OCI-LY1 (cell line): Measurements from ENCODE around the gene SYNDIG1.

Experiments used
- CTCF ChIP-seq: fragments of 200-600 bp; sonication (generic), shearing (Covaris generic); IDR thresholded peaks from 2 replicates; pipeline ENCODE4 v1.5.1; 2017; ENCODE audit warnings: mild to moderate bottlenecking, antibody characterized with exemption, low read length, moderate library complexity, mixed read lengths
- EZH2 ChIP-seq: fragments of 200-600 bp; sonication (generic), shearing (Covaris generic); IDR thresholded peaks from 2 replicates; pipeline ENCODE4 v1.8.0; 2017; ENCODE audit warnings: borderline replicate concordance, mixed run types, mild to moderate bottlenecking, antibody characterized with exemption, low read length, moderate library complexity, mixed read lengths

GRCh38 chr20:24704899-24705298 lies 235.5 kb downstream of the SYNDIG1 start:
- no peak for TF ChIP-seq CTCF
- no peak for TF ChIP-seq EZH2
